HepG2 (cell line): Measurements from ENCODE around the gene SEC62. TPM values are rescaled to one million over a fixed set of nuclear protein-coding genes. Genes with fewer than 3 reads are reported as not detected.

Experiments used
- ATAC-seq: fragments of 200-7000 bp; cut with Tn5 transposase; 3 replicates; pipeline ENCODE4 v1.9.1; 2020; ENCODE audit warnings: mild to moderate bottlenecking, moderate library complexity
- BruUV-seq: library from RNA; stranded (reverse); fragments of 400-500 nt; replicated peaks from 2 replicates; lab custom pipeline; 2021; lab: Mats Ljungman, UMichigan
- CTCF ChIA-PET: fragments of 300-600 bp; formaldehyde crosslinking; extraction: SDS; loops from one replicate; lab custom pipeline; 2021; ENCODE audit warnings: low total read pairs, inconsistent platforms, low intra/inter-chr PET ratio; lab: Yijun Ruan, JAX
- POLR2A ChIA-PET: fragments of 350-600 bp; sonication (Branson Sonifier 250); formaldehyde crosslinking; loops from one replicate; lab custom pipeline; 2020; ENCODE audit warnings: antibody characterized with exemption, inconsistent platforms; lab: Yijun Ruan, JAX
- DNase-seq: peaks from one replicate; pipeline ENCODE4 v3.0.0-alpha.2; 2015; ENCODE audit warnings: low spot score
- FAIRE-seq: peaks from 3 replicates; lab custom pipeline; 2011; peaks lifted over from hg19 to GRCh38; lab: Jason Lieb, UNC
- H2AFZ ChIP-seq: one replicate; pipeline ENCODE4 v1.6.1; 2011; ENCODE audit warnings: low read length, inconsistent platforms
- H3K27ac ChIP-seq: fragments of 300-600 bp; 3 replicates; pipeline ENCODE4 v1.8.0; 2011; ENCODE audit warnings: mixed run types, mild to moderate bottlenecking, mixed read lengths, low read length, inconsistent platforms; ENCODE audit not compliant: insufficient read depth; ENCODE audit errors: extremely low read length
- H3K27me3 ChIP-seq, 2 experiments: fragments of 200-600 bp in 1 of 2; 2 replicates in 1 of 2; 3 replicates in 1 of 2; pipeline versions ENCODE4 v1.6.0 to v1.8.0; 2011; ENCODE audit warnings: low read length in 2 of 2, mild to moderate bottlenecking in 2 of 2, moderate library complexity in 2 of 2, inconsistent platforms in 1 of 2; ENCODE audit not compliant: insufficient read depth in 2 of 2, control insufficient read depth in 1 of 2
- H3K36me3 ChIP-seq, 2 experiments: fragments of 200-600 bp in 1 of 2; replicated peaks in 1 of 2; 2 replicates in 1 of 2; 3 replicates in 1 of 2; pipeline versions ENCODE4 v1.5.1 to v1.8.0; 2011; ENCODE audit warnings: low read length in 2 of 2, inconsistent platforms in 1 of 2; ENCODE audit not compliant: insufficient read depth in 2 of 2, control insufficient read depth in 1 of 2
- H3K4me1 ChIP-seq: 2 replicates; pipeline ENCODE4 v1.5.1; 2012; ENCODE audit warnings: low read length, inconsistent platforms; ENCODE audit not compliant: insufficient read depth
- H3K4me2 ChIP-seq: 2 replicates; pipeline ENCODE4 v1.6.0; 2011; ENCODE audit warnings: low read depth, low read length, inconsistent platforms
- H3K4me3 ChIP-seq, 3 experiments: fragments of 200-600 bp in 1 of 3; sonication (generic), shearing (Covaris generic) in 1 of 3; replicated peaks in 1 of 3; 2 replicates each; pipeline ENCODE4 v1.5.1; 2011 to 2016; ENCODE audit warnings: low read length in 3 of 3, inconsistent platforms in 2 of 3, low read depth in 2 of 3, mild to moderate bottlenecking in 2 of 3, control low read depth in 1 of 3, mixed read lengths in 1 of 3; ENCODE audit not compliant: insufficient read depth in 1 of 3
- H3K79me2 ChIP-seq: one replicate; pipeline ENCODE4 v1.6.1; 2011; ENCODE audit warnings: low read length, inconsistent platforms; ENCODE audit not compliant: insufficient read depth
- H3K9ac ChIP-seq: 2 replicates; pipeline ENCODE4 v1.6.0; 2011; ENCODE audit warnings: mild to moderate bottlenecking, low read depth, low read length, inconsistent platforms; ENCODE audit not compliant: insufficient read depth
- H3K9me3 ChIP-seq: 2 replicates; pipeline ENCODE4 v1.5.1; 2012; ENCODE audit warnings: mild to moderate bottlenecking, low read length
- H4K20me1 ChIP-seq: 2 replicates; pipeline ENCODE4 v1.6.0; 2011; ENCODE audit warnings: inconsistent platforms, mild to moderate bottlenecking, low read length, moderate library complexity; ENCODE audit not compliant: insufficient read depth
- IKZF4 ChIP-seq: sonication (generic); formaldehyde crosslinking; IDR thresholded peaks from 2 replicates; pipeline ENCODE4 v1.5.1; 2020; ENCODE audit warnings: borderline replicate concordance, mild to moderate bottlenecking, low read depth, missing genetic modification reagents; ENCODE audit errors: not compliant biosample characterization
- NFRKB ChIP-seq: fragments of 450-650 bp; IDR thresholded peaks from 2 replicates; pipeline ENCODE4 v1.6.1; 2017
- PLRG1 ChIP-seq: fragments of 450-650 bp; conservative IDR thresholded peaks from 2 replicates; pipeline ENCODE4 v1.6.1; 2016
- RCOR2 ChIP-seq: IDR thresholded peaks from 2 replicates; pipeline ENCODE4 v1.6.1; 2016; ENCODE audit warnings: missing biosample characterization, missing genetic modification reagents
- SP140L ChIP-seq: sonication (generic); formaldehyde crosslinking; IDR thresholded peaks from 2 replicates; pipeline ENCODE4 v1.4.0; 2020; ENCODE audit warnings: missing genetic modification reagents, borderline replicate concordance
- ZNF331 ChIP-seq: sonication (generic); formaldehyde crosslinking; IDR thresholded peaks from 2 replicates; pipeline ENCODE4 v1.4.0; 2020; ENCODE audit warnings: missing genetic modification reagents
- ZNF513 ChIP-seq: sonication (generic); formaldehyde crosslinking; conservative IDR thresholded peaks from 2 replicates; pipeline ENCODE4 v1.5.0; 2020; ENCODE audit warnings: missing genetic modification reagents
- ZNF784 ChIP-seq: sonication (generic); formaldehyde crosslinking; IDR thresholded peaks from 2 replicates; pipeline ENCODE4 v1.5.1; 2020; ENCODE audit warnings: missing genetic modification reagents, mild to moderate bottlenecking, borderline replicate concordance
- ZZZ3 ChIP-seq: sonication (generic); formaldehyde crosslinking; IDR thresholded peaks from 2 replicates; pipeline ENCODE4 v1.4.0; 2020; ENCODE audit warnings: missing genetic modification reagents, mild to moderate bottlenecking, borderline replicate concordance
- WGBS: methylation state at CpG from one replicate; pipeline ENCODE4 v1.1.6; 2017; ENCODE audit warnings: low lambda C conversion rate; 5-methylcytosine and 5-hydroxymethylcytosine counted together
- in situ Hi-C: cut with HindIII; loops from 2 replicates; pipeline ENCODE4 v1.10.0; 2017; ENCODE audit warnings: low pct_unique_long_range_greater_than_20kb; ENCODE audit not compliant: extremely low pct_ligation_motif_present
- intact Hi-C: fragments of 100-400 bp; cut with micrococcal nuclease; formaldehyde crosslinking; loops from one replicate; pipeline ENCODE4 v1.10.0; 2022; ENCODE audit not compliant: unreplicated experiment
- polyA plus RNA-seq, 8 experiments: library from polyadenylated mRNA; depleted of rRNA in 3 of 8; stranded (reverse) in 7 of 8; unstranded in 1 of 8; fragments of >200 nt; fragmentation: Illumina TruSeq in 4 of 8; extraction: Trizol in 4 of 8; gene quantifications; 2 replicates each; pipeline versions ENCODE4 v1.2.1 to v1.2.3, GENCODE V29; 2011 to 2016; ENCODE audit warnings: low read depth in 4 of 8, missing spikeins in 1 of 8, mixed read lengths in 1 of 8; ENCODE audit not compliant: insufficient read depth in 1 of 8
- total RNA-seq, 5 experiments: library from RNA; depleted of rRNA; stranded (reverse); fragments of >200 nt; fragmentation: Illumina TruSeq; extraction: Trizol; gene quantifications; 2 replicates each; pipeline ENCODE4 v1.2.3, GENCODE V29; 2016; ENCODE audit warnings: low read depth in 1 of 5
- TF ChIP-seq, protein P1 (sequence below), 2 experiments: sonication (generic) in 1 of 2; formaldehyde crosslinking in 1 of 2; IDR thresholded peaks; 2 replicates each; pipeline versions ENCODE4 v1.6.1 to v1.9.0; 2014 to 2022; ENCODE audit warnings: antibody characterized with exemption in 1 of 2, borderline replicate concordance in 1 of 2, inconsistent platforms in 1 of 2, low read depth in 1 of 2, missing genetic modification reagents in 1 of 2
- TF ChIP-seq, protein P2 (sequence below): sonication (generic); formaldehyde crosslinking; IDR thresholded peaks from 2 replicates; pipeline ENCODE4 v1.8.0; 2022; ENCODE audit warnings: missing genetic modification reagents, mild to moderate bottlenecking, borderline replicate concordance

SEC62 gene
- total and polyA plus RNA-seq, 2 of the 13 experiments (the other 11 are each of a cell fraction or from before 2014, with no cell fraction given) = 54.0 to 68.7 TPM

- Histone ChIP-seq H3K4me3 (peak within 1 kb of the TSS; percentile 53 to 85 (median 80)), H4K20me1 (no peaks in the 10 kb centered on the region), H3K36me3 (no peaks in the 10 kb centered on the region), H3K9ac (peak within 1 kb of the TSS; percentile 56), H3K79me2 (no peaks in the 10 kb centered on the region), H3K27ac (peak within 1 kb of the TSS; percentile 34), H3K27me3 (no peaks in the 10 kb centered on the region; a peak in 1 of 5 replicates), H3K9me3 (no peaks in the 10 kb centered on the region), H3K4me1 (no peaks in the 10 kb centered on the region), H2AFZ (no peak within 1 kb of the TSS), H3K4me2 (peak within 1 kb of the TSS; percentile 95)
- CTCF ChIA-PET = interaction anchor here (0.8 to 2.7 kb wide), 2 partner anchors 42 to 174 kb away, joined by 3 to 7 read pairs; no protein-coding TSS in a partner anchor
- POLR2A ChIA-PET = interaction anchor here (1.3 kb wide), 1 partner anchor 41 kb away, joined by 6 read pairs; no protein-coding TSS in a partner anchor
- DNase-seq (peak; percentile 68), ATAC-seq (peak; percentile 91), FAIRE-seq (no peak)
- 1% methylated on average over 10 of the region's 78 CpGs for WGBS
- BruUV-seq = no TSS peak
- intact Hi-C loops (loop anchor here (2.0 to 5.0 kb wide), 3 partner anchors 41 to 175 kb away; partner anchors contain the start of gene SEC62), in situ Hi-C loops (loop anchor here (10.0 kb wide), 1 partner anchor 173 kb away; the partner anchor contains the start of gene LRRC31)
- 0 out of 2 replicates have a peak, but pooled peaks have one; percentile 24 for TF ChIP-seq SP140L
- TF ChIP-seq RCOR2 (CRISPR knock-in tag) = 0 out of 2 replicates have a peak, but pooled peaks have one; percentile 34
- TF ChIP-seq, protein P1, sequence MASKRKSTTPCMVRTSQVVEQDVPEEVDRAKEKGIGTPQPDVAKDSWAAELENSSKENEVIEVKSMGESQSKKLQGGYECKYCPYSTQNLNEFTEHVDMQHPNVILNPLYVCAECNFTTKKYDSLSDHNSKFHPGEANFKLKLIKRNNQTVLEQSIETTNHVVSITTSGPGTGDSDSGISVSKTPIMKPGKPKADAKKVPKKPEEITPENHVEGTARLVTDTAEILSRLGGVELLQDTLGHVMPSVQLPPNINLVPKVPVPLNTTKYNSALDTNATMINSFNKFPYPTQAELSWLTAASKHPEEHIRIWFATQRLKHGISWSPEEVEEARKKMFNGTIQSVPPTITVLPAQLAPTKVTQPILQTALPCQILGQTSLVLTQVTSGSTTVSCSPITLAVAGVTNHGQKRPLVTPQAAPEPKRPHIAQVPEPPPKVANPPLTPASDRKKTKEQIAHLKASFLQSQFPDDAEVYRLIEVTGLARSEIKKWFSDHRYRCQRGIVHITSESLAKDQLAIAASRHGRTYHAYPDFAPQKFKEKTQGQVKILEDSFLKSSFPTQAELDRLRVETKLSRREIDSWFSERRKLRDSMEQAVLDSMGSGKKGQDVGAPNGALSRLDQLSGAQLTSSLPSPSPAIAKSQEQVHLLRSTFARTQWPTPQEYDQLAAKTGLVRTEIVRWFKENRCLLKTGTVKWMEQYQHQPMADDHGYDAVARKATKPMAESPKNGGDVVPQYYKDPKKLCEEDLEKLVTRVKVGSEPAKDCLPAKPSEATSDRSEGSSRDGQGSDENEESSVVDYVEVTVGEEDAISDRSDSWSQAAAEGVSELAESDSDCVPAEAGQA (IDR thresholded peaks at IDR 0.05; ENCODE audit: low read depth) = peak; percentile 14; the same call in 1 of the 2 replicates
- TF ChIP-seq, protein P1 (CRISPR knock-in tag; IDR thresholded peaks at IDR 0.05; ENCODE audit: borderline replicate concordance) = peak; percentile 27; the same call in 1 of the 2 replicates
- TF ChIP-seq IKZF4 (CRISPR knock-in tag) = no peak
- TF ChIP-seq ZNF784 (CRISPR knock-in tag) = 0 out of 2 replicates have a peak, but pooled peaks have one; percentile 46
- TF ChIP-seq, protein P2, sequence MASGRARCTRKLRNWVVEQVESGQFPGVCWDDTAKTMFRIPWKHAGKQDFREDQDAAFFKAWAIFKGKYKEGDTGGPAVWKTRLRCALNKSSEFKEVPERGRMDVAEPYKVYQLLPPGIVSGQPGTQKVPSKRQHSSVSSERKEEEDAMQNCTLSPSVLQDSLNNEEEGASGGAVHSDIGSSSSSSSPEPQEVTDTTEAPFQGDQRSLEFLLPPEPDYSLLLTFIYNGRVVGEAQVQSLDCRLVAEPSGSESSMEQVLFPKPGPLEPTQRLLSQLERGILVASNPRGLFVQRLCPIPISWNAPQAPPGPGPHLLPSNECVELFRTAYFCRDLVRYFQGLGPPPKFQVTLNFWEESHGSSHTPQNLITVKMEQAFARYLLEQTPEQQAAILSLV (CRISPR knock-in tag) = peak; percentile 74
- TF ChIP-seq ZNF513 = no peak
- peak; percentile 48; the same call in 1 of the 2 replicates for TF ChIP-seq ZNF331 (CRISPR knock-in tag)
- no peak for TF ChIP-seq NFRKB
- TF ChIP-seq ZZZ3 (CRISPR knock-in tag) = no peak
- TF ChIP-seq PLRG1 = no peak
Measured at GRCh38 chr3:170037463-170038433, 71.1 kb downstream of the SEC62 start, which contains the start of gene GPR160. TSS of gene GPR160 (plus strand) at chr3:170037995. CDS start at chr3:170083973, 45,978 bp downstream.
